GM12878 (cell line): ENCODE measurements around the gene UBXN10. TPM values are rescaled to one million over a fixed set of nuclear protein-coding genes. Genes with fewer than 3 reads are reported as not detected.

Experiments
- ATAC-seq: fragments of 200-7000 bp; cut with Tn5 transposase; 3 replicates; pipeline ENCODE4 v1.9.1; 2020; ENCODE audit warnings: mild to moderate bottlenecking, moderate library complexity
- BruUV-seq: library from RNA; stranded (reverse); fragments of 400-500 nt; replicated peaks from 2 replicates; lab custom pipeline; 2021; lab: Mats Ljungman, UMichigan
- CTCF ChIA-PET: fragments of 300-600 bp; sonication (Branson Sonifier 250); formaldehyde crosslinking; extraction: SDS; loops from one replicate; lab custom pipeline; 2021; ENCODE audit warnings: inconsistent platforms; lab: Yijun Ruan, JAX
- POLR2A ChIA-PET: fragments of 350-600 bp; formaldehyde crosslinking; extraction: SDS; loops from one replicate; lab custom pipeline; 2021; ENCODE audit warnings: inconsistent platforms; lab: Charles Lee
- RAD21 ChIA-PET: fragments of 300-600 bp; sonication (Branson Sonifier 250); formaldehyde crosslinking; loops from one replicate; lab custom pipeline; 2023; ENCODE audit warnings: antibody characterized with exemption; ENCODE audit not compliant: unreplicated experiment; lab: Charles Lee
- SMC1A ChIA-PET: fragments of 300-600 bp; sonication (Branson Sonifier 250); formaldehyde crosslinking; loops from one replicate; lab custom pipeline; 2023; ENCODE audit not compliant: unreplicated experiment, uncharacterized antibody; lab: Charles Lee
- DNase-seq: peaks from one replicate; pipeline ENCODE4 v3.0.0-alpha.2; 2011; ENCODE audit warnings: low read depth, low spot score
- FAIRE-seq: peaks from 3 replicates; lab custom pipeline; 2011; peaks lifted over from hg19 to GRCh38; lab: Jason Lieb, UNC
- H2AFZ ChIP-seq: 2 replicates; pipeline ENCODE4 v1.6.0; 2011; ENCODE audit warnings: low read depth, low read length, control low read depth; ENCODE audit not compliant: control insufficient read depth
- H3K27ac ChIP-seq: 2 replicates; pipeline ENCODE4 v1.5.1; 2011; ENCODE audit warnings: control low read depth; ENCODE audit not compliant: control insufficient read depth, insufficient read depth
- H3K27me3 ChIP-seq, 2 experiments: replicated peaks in 1 of 2; 2 replicates each; pipeline versions ENCODE4 v1.6.0 to v1.6.1; 2011; ENCODE audit warnings: low read length in 1 of 2; ENCODE audit not compliant: control insufficient read depth in 2 of 2, insufficient read depth in 2 of 2
- H3K36me3 ChIP-seq, 2 experiments: 2 replicates each; pipeline ENCODE4 v1.5.1; 2011; ENCODE audit warnings: low read length in 1 of 2; ENCODE audit not compliant: control insufficient read depth in 2 of 2, insufficient read depth in 2 of 2
- H3K4me1 ChIP-seq: 2 replicates; pipeline ENCODE4 v1.6.1; 2011; ENCODE audit warnings: mild to moderate bottlenecking, low read length, moderate library complexity, mixed read lengths; ENCODE audit not compliant: control insufficient read depth, insufficient read depth
- H3K4me2 ChIP-seq: 2 replicates; pipeline ENCODE4 v1.6.0; 2011; ENCODE audit warnings: control low read depth; ENCODE audit not compliant: control insufficient read depth, insufficient read depth
- H3K4me3 ChIP-seq: fragments of 200-600 bp; sonication (generic); 2 replicates; pipeline ENCODE4 v1.5.1; 2016
- H3K79me2 ChIP-seq: 2 replicates; pipeline ENCODE4 v1.6.0; 2011; ENCODE audit warnings: low read length; ENCODE audit not compliant: control insufficient read depth, insufficient read depth
- H3K9ac ChIP-seq: 2 replicates; pipeline ENCODE4 v1.8.0; 2011; ENCODE audit warnings: low read length, control low read depth, mixed read lengths; ENCODE audit not compliant: control insufficient read depth, insufficient read depth
- H3K9me3 ChIP-seq: replicated peaks from 3 replicates; pipeline ENCODE4 v1.5.1; 2011; ENCODE audit warnings: mild to moderate bottlenecking, low read length; ENCODE audit not compliant: control insufficient read depth, insufficient read depth
- H4K20me1 ChIP-seq: 2 replicates; pipeline ENCODE4 v1.6.0; 2011; ENCODE audit not compliant: control insufficient read depth, insufficient read depth
- BMI1 ChIP-seq: fragments of 450-650 bp; IDR thresholded peaks from 2 replicates; pipeline ENCODE4 v1.6.1; 2016; ENCODE audit warnings: mild to moderate bottlenecking, moderate library complexity, borderline replicate concordance
- ELK1 ChIP-seq: IDR thresholded peaks from 2 replicates; pipeline ENCODE4 v1.6.1; 2012; ENCODE audit warnings: low read depth, low read length, improper control_type of control experiment
- NR2C1 ChIP-seq: fragments of 450-650 bp; IDR thresholded peaks from 2 replicates; pipeline ENCODE4 v1.6.1; 2017; ENCODE audit warnings: antibody characterized with exemption, mild to moderate bottlenecking, moderate library complexity
- NR2F1 ChIP-seq: fragments of 450-650 bp; conservative IDR thresholded peaks from 2 replicates; pipeline ENCODE4 v1.6.1; 2017; ENCODE audit warnings: mild to moderate bottlenecking
- PAX8 ChIP-seq: fragments of 450-650 bp; IDR thresholded peaks from 2 replicates; pipeline ENCODE4 v1.6.1; 2017; ENCODE audit warnings: mild to moderate bottlenecking, moderate library complexity
- PKNOX1 ChIP-seq: fragments of 450-650 bp; IDR thresholded peaks from 2 replicates; pipeline ENCODE4 v1.6.1; 2016; ENCODE audit warnings: mild to moderate bottlenecking
- RFX5 ChIP-seq: IDR thresholded peaks from 2 replicates; pipeline ENCODE4 v1.6.1; 2011; ENCODE audit warnings: low read depth, low read length, improper control_type of control experiment
- SREBF2 ChIP-seq: IDR thresholded peaks from 2 replicates; pipeline ENCODE4 v1.6.1; 2012; ENCODE audit warnings: mild to moderate bottlenecking, low read length
- STAT3 ChIP-seq: IDR thresholded peaks from 2 replicates; pipeline ENCODE4 v1.6.1; 2011; ENCODE audit warnings: low read depth, low read length, improper control_type of control experiment
- SUPT20H ChIP-seq: IDR thresholded peaks from 2 replicates; pipeline ENCODE4 v1.6.1; 2011; ENCODE audit warnings: low read depth, mild to moderate bottlenecking, low read length, moderate library complexity, borderline replicate concordance; ENCODE audit not compliant: control insufficient read depth
- TCF3 ChIP-seq: IDR thresholded peaks from 2 replicates; pipeline ENCODE4 v1.6.1; 2012; ENCODE audit warnings: low read depth, mild to moderate bottlenecking, low read length, borderline replicate concordance; ENCODE audit not compliant: insufficient read depth
- TCF7 ChIP-seq: IDR thresholded peaks from 2 replicates; pipeline ENCODE4 v1.6.1; 2014; ENCODE audit warnings: antibody characterized with exemption, borderline replicate concordance
- ZNF207 ChIP-seq: fragments of 450-650 bp; IDR thresholded peaks from 2 replicates; pipeline ENCODE4 v1.6.1; 2014; ENCODE audit warnings: antibody characterized with exemption, mild to moderate bottlenecking, borderline replicate concordance
- WGBS: methylation state at CpG from one replicate; pipeline ENCODE4 v1.1.6; 2016; ENCODE audit warnings: low lambda C conversion rate; ENCODE audit not compliant: insufficient replicate concordance, insufficient coverage; ENCODE audit errors: missing lambda C conversion rate; 5-methylcytosine and 5-hydroxymethylcytosine counted together
- in situ Hi-C: fragments of 300-500 bp; cut with MboI; formaldehyde crosslinking; loops from 9 replicates; pipeline ENCODE4 v1.14.3; 2018; ENCODE audit warnings: mixed read lengths
- intact Hi-C: fragments of 100-400 bp; cut with micrococcal nuclease; formaldehyde crosslinking; loops from one replicate; pipeline ENCODE4 v1.14.2; 2022; ENCODE audit not compliant: unreplicated experiment
- polyA plus RNA-seq, 11 experiments: library from polyadenylated mRNA; depleted of rRNA in 4 of 11; unstranded in 6 of 11; stranded (reverse) in 5 of 11; fragments of >200 nt; fragmentation: Nextera tagmentation in 4 of 11; fragmentation: Illumina TruSeq in 1 of 11; extraction: Ambion mirVana in 4 of 11; extraction: Trizol in 1 of 11; gene quantifications; 1 replicate in 1 of 11; 2 replicates in 10 of 11; pipeline versions ENCODE4 v1.2.1 to v1.2.3, GENCODE V29; 2011 to 2016; ENCODE audit warnings: inconsistent platforms in 2 of 11, missing spikeins in 2 of 11, low read depth in 1 of 11
- total RNA-seq, 4 experiments: library from RNA; depleted of rRNA in 3 of 4; stranded (reverse); fragments of >200 nt in 3 of 4; fragmentation: Illumina TruSeq in 1 of 4; extraction: Trizol in 1 of 4; gene quantifications; 2 replicates each; pipeline versions ENCODE4 v1.2.1 to v1.2.3, GENCODE V29; 2013 to 2021
- TF ChIP-seq, protein P1 (sequence below): IDR thresholded peaks from 2 replicates; pipeline ENCODE4 v1.6.1; 2012; ENCODE audit warnings: mild to moderate bottlenecking, low read depth, low read length

UBXN10 gene
- total and polyA plus RNA-seq, 10 of the 15 experiments (the other 5 are each of a cell fraction or from before 2014, with no cell fraction given), result 0.03 to 0.15 (median 0.06) TPM; not detected in 7

- no peak for TF ChIP-seq RFX5
Observed at GRCh38 chr1:20183616-20184271, 2.2 kb upstream of the UBXN10 start (continued).

DNA sequence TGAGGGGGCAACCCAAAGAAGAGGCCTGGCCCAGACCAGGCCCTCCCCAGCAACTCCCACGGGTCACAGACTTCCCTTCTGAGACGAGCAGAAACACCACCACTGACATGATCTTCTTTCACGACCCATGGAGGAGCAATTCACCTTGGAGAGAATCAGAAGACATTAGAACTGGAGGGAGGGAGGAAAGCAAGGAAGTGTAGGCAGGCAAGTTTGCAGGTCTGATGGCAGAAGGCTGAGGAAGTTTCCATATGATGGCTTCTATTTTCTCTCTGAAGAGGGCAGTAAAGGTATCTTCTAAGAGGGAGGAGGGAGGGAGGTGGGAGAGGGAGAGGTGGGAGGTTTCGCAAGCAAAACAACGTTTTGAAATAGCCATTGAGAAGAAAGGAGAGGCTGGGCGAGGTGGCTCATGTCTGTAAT, 1.4 kb upstream of the UBXN10 start:
- ATAC-seq (no peak), FAIRE-seq (no peak), DNase-seq (no peak)
- in situ Hi-C loops, result no loop called here
- Histone ChIP-seq H3K4me1 (peaks cover 12% of the 10 kb centered on the region), H3K27ac (no peak overlapping the region), H3K36me3 (no peaks in the 10 kb centered on the region), H3K4me3 (no peak overlapping the region), H3K79me2 (no peaks in the 10 kb centered on the region), H4K20me1 (no peaks in the 10 kb centered on the region), H2AFZ (no peak overlapping the region), H3K27me3 (peaks cover 4 to 10% of the 10 kb centered on the region in 2 experiments), H3K9ac (no peak overlapping the region), H3K9me3 (no peaks in the 10 kb centered on the region; the same call in 2 of the 3 replicates), H3K4me2 (no peak overlapping the region)
- RAD21 ChIA-PET, result no interaction called here
- POLR2A ChIA-PET, result no interaction called here
- 30% methylated on average over 6 of the region's 6 CpGs for WGBS
- CTCF ChIA-PET, result no interaction called here
- no peak for TF ChIP-seq ELK1
- no peak for TF ChIP-seq ZNF207
- TF ChIP-seq TCF3, result no peak
- no peak for TF ChIP-seq NR2C1
- no peak for TF ChIP-seq SREBF2
- no peak for TF ChIP-seq PKNOX1
- no peak for TF ChIP-seq NR2F1
- no peak for TF ChIP-seq SUPT20H
- TF ChIP-seq PAX8, result no peak
- no peak for TF ChIP-seq STAT3
- no peak for TF ChIP-seq TCF7
- TF ChIP-seq, protein P1, sequence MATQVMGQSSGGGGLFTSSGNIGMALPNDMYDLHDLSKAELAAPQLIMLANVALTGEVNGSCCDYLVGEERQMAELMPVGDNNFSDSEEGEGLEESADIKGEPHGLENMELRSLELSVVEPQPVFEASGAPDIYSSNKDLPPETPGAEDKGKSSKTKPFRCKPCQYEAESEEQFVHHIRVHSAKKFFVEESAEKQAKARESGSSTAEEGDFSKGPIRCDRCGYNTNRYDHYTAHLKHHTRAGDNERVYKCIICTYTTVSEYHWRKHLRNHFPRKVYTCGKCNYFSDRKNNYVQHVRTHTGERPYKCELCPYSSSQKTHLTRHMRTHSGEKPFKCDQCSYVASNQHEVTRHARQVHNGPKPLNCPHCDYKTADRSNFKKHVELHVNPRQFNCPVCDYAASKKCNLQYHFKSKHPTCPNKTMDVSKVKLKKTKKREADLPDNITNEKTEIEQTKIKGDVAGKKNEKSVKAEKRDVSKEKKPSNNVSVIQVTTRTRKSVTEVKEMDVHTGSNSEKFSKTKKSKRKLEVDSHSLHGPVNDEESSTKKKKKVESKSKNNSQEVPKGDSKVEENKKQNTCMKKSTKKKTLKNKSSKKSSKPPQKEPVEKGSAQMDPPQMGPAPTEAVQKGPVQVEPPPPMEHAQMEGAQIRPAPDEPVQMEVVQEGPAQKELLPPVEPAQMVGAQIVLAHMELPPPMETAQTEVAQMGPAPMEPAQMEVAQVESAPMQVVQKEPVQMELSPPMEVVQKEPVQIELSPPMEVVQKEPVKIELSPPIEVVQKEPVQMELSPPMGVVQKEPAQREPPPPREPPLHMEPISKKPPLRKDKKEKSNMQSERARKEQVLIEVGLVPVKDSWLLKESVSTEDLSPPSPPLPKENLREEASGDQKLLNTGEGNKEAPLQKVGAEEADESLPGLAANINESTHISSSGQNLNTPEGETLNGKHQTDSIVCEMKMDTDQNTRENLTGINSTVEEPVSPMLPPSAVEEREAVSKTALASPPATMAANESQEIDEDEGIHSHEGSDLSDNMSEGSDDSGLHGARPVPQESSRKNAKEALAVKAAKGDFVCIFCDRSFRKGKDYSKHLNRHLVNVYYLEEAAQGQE, result no peak
- TF ChIP-seq BMI1, result no peak
- SMC1A ChIA-PET, result no interaction called here
- no TSS peak for BruUV-seq
- intact Hi-C loops, result no loop called here
